Thyroid gland (tissue), 4 donors: ENCODE data around the gene AMDHD2. TPM values are rescaled to one million over a fixed set of nuclear protein-coding genes. Genes with fewer than 3 reads are reported as not detected.

ENCODE experiments used
- DNase-seq, 2 donors: peaks; one replicate each; pipeline ENCODE4 v3.0.0-alpha.2; 2019
- H3K27ac ChIP-seq, 3 donors: fragments of 200-600 bp; sonication (generic); 1 replicate in 2 of 3; 2 replicates in 1 of 3; pipeline ENCODE4 v1.5.1; 2016 to 2019; ENCODE audit warnings: mild to moderate bottlenecking in 1 of 3, moderate library complexity in 1 of 3
- H3K27me3 ChIP-seq: fragments of 200-600 bp; sonication (generic); one replicate; pipeline ENCODE4 v1.5.1; 2019
- H3K36me3 ChIP-seq, 2 donors: fragments of 200-600 bp; sonication (generic); one replicate each; pipeline ENCODE4 v1.5.1; 2016 to 2019
- H3K4me1 ChIP-seq, 2 donors: fragments of 200-600 bp; sonication (generic); one replicate each; pipeline ENCODE4 v1.5.1; 2017 to 2019
- H3K4me3 ChIP-seq, 3 donors: fragments of 200-600 bp; sonication (generic); replicated peaks in 1 of 3; 1 replicate in 2 of 3; 2 replicates in 1 of 3; pipeline ENCODE4 v1.5.1; 2016; ENCODE audit warnings: mild to moderate bottlenecking in 1 of 3
- H3K9me3 ChIP-seq: fragments of 200-600 bp; sonication (generic); one replicate; pipeline ENCODE4 v1.5.1; 2017
- CTCF ChIP-seq, 6 experiments: fragments of 200-600 bp in 3 of 6; fragments of 450-650 bp in 3 of 6; sonication (generic) in 3 of 6; IDR thresholded peaks; one replicate each; pipeline ENCODE4 v1.5.1; 2016 to 2019; ENCODE audit warnings: antibody characterized with exemption in 6 of 6, mild to moderate bottlenecking in 2 of 6, inconsistent platforms in 1 of 6, moderate library complexity in 1 of 6
- POLR2A ChIP-seq, 2 donors: fragments of 450-650 bp; IDR thresholded peaks; one replicate each; pipeline ENCODE4 v1.6.1; 2017; ENCODE audit warnings: antibody characterized with exemption in 2 of 2, mild to moderate bottlenecking in 2 of 2, moderate library complexity in 1 of 2
- WGBS, 2 donors: methylation state at CpG; one replicate each; pipeline ENCODE4 v1.1.5; 2017; 5-methylcytosine and 5-hydroxymethylcytosine counted together
- intact Hi-C: fragments of 100-400 bp; cut with DNase I; formaldehyde crosslinking; loops from one replicate; pipeline ENCODE4 v1.15.1; 2023
- total RNA-seq, 4 donors: library from RNA; depleted of rRNA; stranded (reverse); fragments of >200 nt; gene quantifications; one replicate each; pipeline ENCODE4 v1.2.3, GENCODE V29; 2016

AMDHD2 gene
- total RNA-seq, 4 donors from 2014 or later: 32.6 to 43.5 (median 37.9) TPM

- intact Hi-C loops: no loop called here
- no peaks in the 10 kb centered on the region for H3K9me3 ChIP-seq
- TF ChIP-seq CTCF (IDR thresholded peaks at IDR 0.05): no peak
- no peak for TF ChIP-seq POLR2A (IDR thresholded peaks at IDR 0.05)
- H3K27me3 ChIP-seq: no peaks in the 10 kb centered on the region
- peaks cover 0 to 22% of the 10 kb centered on the region in 2 donors for H3K36me3 ChIP-seq
- WGBS, 2 donors: 94 to 97% methylated on average over 25 to 27 of the region's 36 CpGs
- H3K27ac ChIP-seq: no peak overlapping the region
- no peak overlapping the region for H3K4me3 ChIP-seq
- no peak for DNase-seq
- H3K4me1 ChIP-seq: peaks cover 7 to 9% of the 10 kb centered on the region in 2 donors
Observed at GRCh38 chr16:2528161-2529060, 8.2 kb downstream of the AMDHD2 start.

GRCh38 chr16:2529061-2529931, 9.1 kb downstream of the AMDHD2 start:
- H3K27ac ChIP-seq: no peak overlapping the region
- intact Hi-C loops: no loop called here
- no peaks in the 10 kb centered on the region for H3K9me3 ChIP-seq
- no peak overlapping the region for H3K4me3 ChIP-seq
- TF ChIP-seq CTCF (IDR thresholded peaks at IDR 0.05) (no peak), POLR2A (IDR thresholded peaks at IDR 0.05) (no peak)
- peaks cover 7 to 18% of the 10 kb centered on the region in 2 donors for H3K4me1 ChIP-seq
- no peak for DNase-seq
- peaks cover 0 to 19% of the 10 kb centered on the region in 2 donors for H3K36me3 ChIP-seq
- WGBS, 2 donors: 90 to 93% methylated on average over 14 to 16 of the region's 32 CpGs
- H3K27me3 ChIP-seq: no peaks in the 10 kb centered on the region

- H3K27me3 ChIP-seq: no peaks in the 10 kb centered on the region
- peaks cover 0 to 19% of the 10 kb centered on the region in 2 donors for H3K36me3 ChIP-seq
- no peaks in the 10 kb centered on the region for H3K9me3 ChIP-seq
- no peak overlapping the region for H3K4me3 ChIP-seq
- peaks cover 7 to 25% of the 10 kb centered on the region in 2 donors for H3K4me1 ChIP-seq
- H3K27ac ChIP-seq: no peak overlapping the region
- no peak for TF ChIP-seq POLR2A (IDR thresholded peaks at IDR 0.05)
- TF ChIP-seq CTCF (IDR thresholded peaks at IDR 0.05): no peak
- 96% methylated on average over 14 to 15 of the region's 15 CpGs for WGBS, 2 donors
- intact Hi-C loops: no loop called here
- no peak for DNase-seq
Observed at GRCh38 chr16:2529961-2530628, 9.9 kb downstream of the AMDHD2 start.

- Histone ChIP-seq H3K4me1 (peaks cover 7 to 27% of the 10 kb centered on the region in 2 donors), H3K36me3 (peaks cover 0 to 13% of the 10 kb centered on the region in 2 donors), H3K27ac (peak overlapping the region in 2 of 3 donors; percentile 70 to 92), H3K9me3 (no peaks in the 10 kb centered on the region), H3K4me3 (no peak overlapping the region), H3K27me3 (no peaks in the 10 kb centered on the region)
- TF ChIP-seq POLR2A (IDR thresholded peaks at IDR 0.05): no peak
- TF ChIP-seq CTCF (IDR thresholded peaks at IDR 0.05): no peak
- intact Hi-C loops: no loop called here
- 84 to 87% methylated on average over 8 to 14 of the region's 14 CpGs for WGBS, 2 donors
- DNase-seq: no peak
Observed at GRCh38 chr16:2530629-2531318, 10.6 kb downstream of the AMDHD2 start.
